CD4-positive, alpha-beta T cell treated with Interferon gamma for 1 hour (primary cell): ENCODE results near the gene NRXN3.

Source experiments
- DNase-seq: peaks from one replicate; pipeline ENCODE4 v3.0.0-alpha.2; 2020

NRXN3 gene

GRCh38 chr14:79275292-79275655 is 1105.1 kb downstream of the NRXN3 start:
- DNase-seq, result no peak

DNA sequence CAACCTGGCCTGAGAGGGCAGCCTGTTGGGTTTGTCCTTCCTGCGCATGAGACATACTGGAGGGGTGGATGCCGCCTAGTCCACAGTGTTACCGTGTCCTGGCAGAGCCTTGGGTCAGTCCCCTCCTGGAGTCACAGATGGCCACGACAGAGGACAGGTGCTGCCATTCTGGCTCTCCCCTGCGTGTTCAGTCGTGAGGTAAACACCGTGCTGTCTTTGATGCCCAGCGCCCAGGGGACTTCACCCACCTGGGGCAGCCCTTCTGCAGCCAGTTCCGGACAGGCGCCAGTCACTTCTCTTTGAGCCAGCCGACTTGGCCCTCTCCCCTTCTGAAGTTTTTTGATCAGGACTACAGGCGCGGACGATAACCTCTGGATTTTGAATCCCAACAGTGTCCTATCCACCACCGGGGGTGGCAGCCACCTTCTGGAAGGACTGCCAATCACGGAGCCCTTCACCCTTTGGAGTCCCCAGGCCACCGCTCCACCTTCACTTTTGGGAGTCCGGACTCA is 1108.2 kb downstream of the NRXN3 start:
- DNase-seq, result no peak

GRCh38 chr14:79278798-79279644 is 1108.8 kb downstream of the NRXN3 start:
- DNase-seq, result no peak

GRCh38 chr14:79279645-79280597 is 1109.7 kb downstream of the NRXN3 start:
- no peak for DNase-seq

GRCh38 chr14:79281244-79282152 is 1111.3 kb downstream of the NRXN3 start:
- no peak for DNase-seq

GRCh38 chr14:79284621-79285020 is 1114.4 kb downstream of the NRXN3 start:
- no peak for DNase-seq

DNA sequence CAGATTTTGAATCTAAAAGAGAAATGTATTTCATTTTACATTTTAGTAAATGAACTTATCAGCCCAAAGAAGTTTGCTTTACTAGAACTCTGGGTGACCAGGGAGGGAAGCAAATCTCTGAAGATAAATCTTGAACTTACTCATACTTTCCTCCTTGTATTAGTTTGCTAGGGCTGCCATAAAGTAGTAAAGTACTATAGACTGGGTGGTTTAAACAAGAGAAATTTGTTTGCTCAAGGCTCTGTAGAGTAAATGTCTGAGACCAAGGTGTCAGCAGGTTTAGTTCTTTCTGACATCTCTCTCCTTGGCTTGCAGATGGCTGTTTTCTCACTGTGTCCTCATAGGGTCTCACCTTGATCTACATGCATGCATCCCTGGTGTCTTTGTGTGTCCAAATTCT is 1115.1 kb downstream of the NRXN3 start:
- DNase-seq, result no peak

DNA sequence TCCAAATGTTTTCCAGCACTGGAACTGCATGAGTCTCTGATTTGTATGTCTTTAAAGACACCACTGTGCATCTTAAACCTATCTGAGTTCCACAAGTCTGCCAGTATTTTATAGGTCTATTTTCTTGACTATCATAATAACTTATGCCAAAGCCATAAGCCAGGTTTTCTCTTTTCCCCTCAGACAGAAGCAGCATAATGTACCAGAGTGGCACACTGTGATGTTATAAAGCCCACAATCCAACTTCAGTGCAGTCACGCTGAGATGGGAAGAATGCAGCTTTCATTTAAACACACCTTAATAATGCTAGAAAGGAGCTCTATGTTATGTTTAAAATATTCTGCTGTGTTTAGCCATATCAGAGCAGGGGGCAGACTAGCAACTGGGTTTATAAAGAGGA is 1117.8 kb downstream of the NRXN3 start:
- no peak for DNase-seq

DNA sequence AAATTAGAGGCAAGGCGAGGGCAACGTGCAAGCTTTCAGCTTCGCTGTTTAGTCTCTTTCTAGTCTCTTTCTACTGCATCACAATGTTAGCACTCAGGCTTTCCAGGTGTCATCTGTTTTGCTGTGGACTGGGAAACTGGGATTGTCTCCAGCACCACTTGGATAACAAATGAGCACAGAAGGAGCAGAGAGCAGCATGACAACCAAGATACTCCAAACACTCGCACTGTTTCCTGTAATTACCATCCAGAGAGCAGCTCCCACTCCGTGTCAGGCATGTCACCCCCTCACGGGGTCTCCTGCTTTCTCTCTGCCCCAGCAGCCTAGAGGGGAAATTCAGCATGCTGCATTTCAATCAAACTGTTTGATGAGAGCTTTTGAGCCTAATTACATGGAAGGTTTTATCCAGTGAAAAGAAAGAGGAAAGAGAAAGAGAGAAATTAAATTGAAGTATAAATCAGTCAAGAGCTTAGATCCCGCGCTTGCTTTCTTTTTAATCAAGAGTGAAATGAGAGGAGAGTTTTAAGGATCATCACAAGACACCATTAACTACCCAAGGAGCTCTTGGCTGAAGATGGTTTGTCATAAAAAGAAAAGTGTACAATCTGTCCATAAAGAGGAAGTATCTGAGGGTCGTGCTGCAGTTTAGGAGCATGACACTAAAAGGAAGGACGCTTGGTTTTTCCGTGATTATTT is 1123.5 kb downstream of the NRXN3 start:
- DNase-seq, result no peak

- DNase-seq, result no peak
These were observed 1124.3 kb downstream of the NRXN3 start for GRCh38 chr14:79294499-79294898.

DNA sequence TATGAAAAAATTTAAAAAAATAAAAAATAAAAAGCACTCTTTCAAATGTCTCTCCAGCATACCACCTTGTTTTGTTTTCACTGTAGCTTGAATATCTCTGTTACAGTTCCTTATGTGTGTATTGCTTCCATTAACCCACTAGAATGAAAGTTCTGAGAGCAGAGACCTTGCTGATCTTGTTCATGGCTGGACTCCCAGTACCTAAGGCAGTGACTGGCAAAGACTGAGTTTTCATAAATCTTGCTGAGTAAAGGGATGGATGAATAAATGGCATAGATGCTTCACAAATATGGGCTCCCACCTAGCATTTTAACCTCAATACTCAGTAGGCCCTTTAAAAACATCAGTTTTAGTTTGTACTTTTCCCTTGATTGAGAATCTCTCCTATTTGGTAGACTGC is 1125.2 kb downstream of the NRXN3 start:
- no peak for DNase-seq

GRCh38 chr14:79298373-79298772 is 1128.2 kb downstream of the NRXN3 start:
- DNase-seq, result no peak

GRCh38 chr14:79299162-79299561 is 1129.0 kb downstream of the NRXN3 start:
- no peak for DNase-seq

DNA sequence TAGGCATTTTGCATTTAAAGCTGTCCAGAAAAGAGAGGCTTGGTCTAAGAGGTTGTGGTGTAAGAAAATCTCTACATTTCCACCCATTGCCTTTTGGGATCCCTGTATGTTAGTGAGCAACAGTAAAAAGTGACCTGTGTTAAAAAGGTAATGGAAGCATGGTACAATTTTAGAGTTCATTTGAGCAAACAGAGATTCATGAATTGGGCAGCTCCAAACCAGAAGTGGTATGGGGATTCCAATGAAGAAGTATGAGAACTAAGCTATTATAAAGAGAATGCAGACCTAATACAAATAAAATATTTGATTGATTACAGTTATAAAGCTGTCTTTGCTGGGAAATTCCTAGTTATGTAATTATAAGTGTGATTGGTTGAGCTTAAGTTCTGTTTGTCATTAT is 1134.1 kb downstream of the NRXN3 start:
- DNase-seq, result no peak

- DNase-seq, result no peak
These were observed 1136.4 kb downstream of the NRXN3 start for GRCh38 chr14:79306546-79306945.

DNA sequence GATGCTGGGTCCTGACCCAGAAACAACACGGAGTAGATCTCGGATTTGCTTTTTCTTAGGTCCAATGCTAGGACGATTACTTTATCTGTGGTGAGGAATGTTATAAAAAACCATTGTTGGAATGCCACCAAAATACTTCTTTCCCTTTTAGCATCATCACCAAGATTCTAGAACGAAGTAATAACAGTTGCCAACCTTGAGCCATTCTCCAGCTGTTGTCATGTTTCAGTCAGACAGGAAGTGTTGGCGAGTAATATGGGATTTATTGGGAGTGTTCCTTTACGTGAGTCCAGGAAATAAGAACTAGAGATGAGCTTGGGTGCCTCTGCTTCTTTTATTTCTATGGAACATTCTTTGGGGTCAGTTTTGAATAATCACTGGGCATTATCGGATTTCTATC is 1148.2 kb downstream of the NRXN3 start:
- no peak for DNase-seq

- no peak for DNase-seq
These were observed 1150.4 kb downstream of the NRXN3 start for GRCh38 chr14:79320561-79320960.

DNA sequence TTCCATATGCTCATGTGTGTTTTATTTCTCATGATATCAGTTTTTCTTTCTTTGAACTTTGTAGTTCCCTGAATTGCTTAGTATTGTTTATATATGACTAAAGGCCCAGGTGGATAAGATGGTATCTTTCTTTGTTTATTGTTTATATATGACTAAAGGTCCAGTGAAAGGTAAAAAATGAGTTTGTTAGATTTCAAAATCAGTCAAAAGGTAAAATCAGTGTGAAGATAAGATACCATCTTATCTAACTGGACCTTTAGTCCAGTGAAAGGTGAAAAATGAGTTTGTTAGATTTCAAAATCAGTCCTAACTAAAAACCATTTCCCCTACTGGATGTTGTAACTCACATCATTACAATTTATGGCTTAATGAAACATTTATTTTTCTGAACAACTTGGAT is 1150.9 kb downstream of the NRXN3 start:
- no peak for DNase-seq

DNA sequence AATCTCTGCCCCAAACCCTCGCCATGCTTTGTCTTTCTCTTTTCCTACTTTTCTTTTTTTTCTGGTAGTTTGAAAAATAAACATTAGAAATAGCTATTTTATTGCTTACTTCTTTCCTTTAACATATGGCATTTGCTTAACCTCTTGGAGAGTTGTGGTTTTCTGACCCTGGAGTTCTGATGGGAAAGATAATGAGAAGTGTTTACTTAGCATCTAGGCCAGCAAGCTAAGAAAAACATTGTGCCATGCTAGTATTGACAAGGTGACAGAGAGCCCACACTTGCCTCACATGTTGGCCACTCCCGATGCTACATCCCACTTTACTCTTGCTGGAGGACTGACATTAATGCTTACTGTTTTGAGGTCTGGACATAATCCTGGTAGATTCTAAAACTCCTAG is 1154.9 kb downstream of the NRXN3 start:
- DNase-seq, result no peak

- DNase-seq, result no peak
These were observed 1155.4 kb downstream of the NRXN3 start for GRCh38 chr14:79325557-79325956.

DNA sequence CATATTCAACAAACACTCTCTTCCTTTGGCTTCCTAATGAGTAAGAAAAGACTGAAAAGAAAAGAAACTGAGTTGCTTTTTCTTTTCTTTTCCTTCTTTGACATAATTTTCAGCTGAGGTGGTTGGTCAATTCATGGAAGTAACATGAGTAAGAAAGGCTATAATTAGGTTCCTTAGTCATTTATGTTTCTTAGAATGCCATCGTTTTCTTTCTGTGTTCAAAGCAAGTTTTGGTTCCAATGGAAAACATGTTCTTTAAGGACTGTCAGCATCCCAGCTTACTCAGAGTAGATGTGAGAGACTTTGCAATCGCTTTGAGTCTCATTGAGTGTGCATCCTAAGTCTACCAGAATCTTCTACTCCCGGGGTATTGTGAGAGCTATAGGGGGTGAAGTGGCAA is 1158.7 kb downstream of the NRXN3 start:
- no peak for DNase-seq

GRCh38 chr14:79331830-79332229 is 1161.7 kb downstream of the NRXN3 start:
- DNase-seq, result no peak
